ENCODE measurements around the gene CLRN3.

GRCh38 chr10:127911218-127911866 is 18.6 kb upstream of the CLRN3 start:
- TF ChIP-seq POLR2A (IDR thresholded peaks at IDR 0.05): no peak
- no peak for TF ChIP-seq CTCF (IDR thresholded peaks at IDR 0.05)

Data from uterus (tissue), 2 donors.